ENCODE data around the gene PCNX2. TPM values are rescaled to one million over a fixed set of nuclear protein-coding genes. Genes with fewer than 3 reads are reported as not detected.

Gene PCNX2
- total and polyA plus RNA-seq, 2 of the 13 experiments (the other 11 are each of a cell fraction or from before 2014, with no cell fraction given): 0.11 to 0.42 TPM

DNA sequence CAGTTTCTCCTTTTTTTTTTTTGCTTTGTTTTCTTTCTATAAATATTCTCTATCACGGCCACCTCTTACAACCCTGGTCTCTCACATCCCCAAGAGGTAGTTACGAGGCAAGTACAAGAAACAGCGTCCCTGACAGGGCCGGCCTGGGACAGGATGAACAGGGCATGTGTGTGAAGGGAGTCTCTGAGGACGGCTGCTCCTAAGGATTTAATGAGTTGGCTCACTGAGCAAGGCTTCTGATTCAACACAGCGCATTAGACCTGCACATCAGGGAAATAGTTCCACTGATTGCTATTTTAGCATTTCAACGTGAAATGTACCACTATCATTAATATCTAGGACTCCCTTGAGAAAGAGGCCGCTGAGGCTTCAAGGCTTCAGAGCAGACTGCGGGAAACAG is 291.1 kb downstream of the PCNX2 start:
- WGBS (ENCODE audit: low lambda C conversion rate): 18% methylated on average over 8 of the region's 9 CpGs
- TF ChIP-seq ZNF432 (CRISPR knock-in tag; IDR thresholded peaks at IDR 0.05; ENCODE audit: borderline replicate concordance): no peak
- no peak for TF ChIP-seq ZFP36L2 (CRISPR knock-in tag; IDR thresholded peaks at IDR 0.05)
- TF ChIP-seq HMGXB4 (CRISPR knock-in tag; IDR thresholded peaks at IDR 0.05; ENCODE audit: borderline replicate concordance in 1 of 2, low read depth in 1 of 2): no peak
- TF ChIP-seq GATA4 (IDR thresholded peaks at IDR 0.05; ENCODE audit: borderline replicate concordance, low read depth): no peak
- no peak for TF ChIP-seq MAX (IDR thresholded peaks at IDR 0.05)
- no peak for TF ChIP-seq FOXA3 (CRISPR knock-in tag; IDR thresholded peaks at IDR 0.05)
- no peak for TF ChIP-seq ZNF674 (CRISPR knock-in tag; IDR thresholded peaks at IDR 0.05; ENCODE audit: low read depth)
- no peak for TF ChIP-seq RARA (CRISPR knock-in tag; IDR thresholded peaks at IDR 0.05)
- TF ChIP-seq, protein P1, sequence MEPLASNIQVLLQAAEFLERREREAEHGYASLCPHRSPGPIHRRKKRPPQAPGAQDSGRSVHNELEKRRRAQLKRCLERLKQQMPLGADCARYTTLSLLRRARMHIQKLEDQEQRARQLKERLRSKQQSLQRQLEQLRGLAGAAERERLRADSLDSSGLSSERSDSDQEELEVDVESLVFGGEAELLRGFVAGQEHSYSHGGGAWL (CRISPR knock-in tag; IDR thresholded peaks at IDR 0.05): no peak
- TF ChIP-seq SOX5 (CRISPR knock-in tag; IDR thresholded peaks at IDR 0.05; ENCODE audit: borderline replicate concordance): no peak
- no peak for TF ChIP-seq KAT7 (CRISPR knock-in tag; IDR thresholded peaks at IDR 0.05; ENCODE audit: borderline replicate concordance)
- TF ChIP-seq RFXANK (CRISPR knock-in tag; IDR thresholded peaks at IDR 0.05): no peak
- TF ChIP-seq TAF15 (IDR thresholded peaks at IDR 0.05; ENCODE audit: low read depth, low read length, poor library complexity, severe bottlenecking): no peak
- TF ChIP-seq PAWR (CRISPR knock-in tag; IDR thresholded peaks at IDR 0.05; ENCODE audit: borderline replicate concordance): no peak
- no peak for TF ChIP-seq ZNF552 (CRISPR knock-in tag; IDR thresholded peaks at IDR 0.05; ENCODE audit: borderline replicate concordance)
- no peak for TF ChIP-seq ZFY (CRISPR knock-in tag; IDR thresholded peaks at IDR 0.05)
- no peak for TF ChIP-seq NR3C1 (CRISPR knock-in tag; IDR thresholded peaks at IDR 0.05)
- no peak for TF ChIP-seq ZNF660 (CRISPR knock-in tag; IDR thresholded peaks at IDR 0.05; ENCODE audit: borderline replicate concordance, low read depth)
- TF ChIP-seq EED (CRISPR knock-in tag; IDR thresholded peaks at IDR 0.05): no peak
- TF ChIP-seq ZUFSP (CRISPR knock-in tag; IDR thresholded peaks at IDR 0.05; ENCODE audit: borderline replicate concordance): no peak
- Histone ChIP-seq H3K79me2 (ENCODE audit: insufficient read depth, low read length) (no peaks in the 10 kb centered on the region), H3K27me3 (ENCODE audit: control insufficient read depth in 1 of 2, insufficient read depth in 2 of 2, low read length in 2 of 2) (peaks cover 0 to 8% of the 10 kb centered on the region in 2 experiments; a peak in 2 of 5 replicates), H3K4me1 (ENCODE audit: insufficient read depth, low read length) (no peaks in the 10 kb centered on the region), H2AFZ (ENCODE audit: low read length) (no peak overlapping the region), H3K4me2 (ENCODE audit: low read depth, low read length) (no peak overlapping the region), H3K9me3 (ENCODE audit: low read length) (no peaks in the 10 kb centered on the region), H4K20me1 (ENCODE audit: insufficient read depth, low read length) (no peaks in the 10 kb centered on the region), H3K36me3 (replicated peaks in 1 of 2; ENCODE audit: control insufficient read depth in 1 of 2, insufficient read depth in 2 of 2, low read length in 2 of 2) (no peaks in the 10 kb centered on the region), H3K9ac (ENCODE audit: insufficient read depth, low read depth, low read length) (no peak overlapping the region), H3K4me3 (replicated peaks in 1 of 3; ENCODE audit: insufficient read depth in 1 of 3, low read depth in 2 of 3, low read length in 3 of 3) (no peak overlapping the region), H3K27ac (ENCODE audit: extremely low read length, insufficient read depth, low read length) (no peak overlapping the region)
- DNase-seq (ENCODE audit: low spot score): no peak
- no TSS peak for BruUV-seq (replicated peaks)
- in situ Hi-C loops (cut with HindIII; ENCODE audit: extremely low pct_ligation_motif_present, low pct_unique_long_range_greater_than_20kb) (no loop called here), intact Hi-C loops (cut with micrococcal nuclease; ENCODE audit: unreplicated experiment) (no loop called here)
- POLR2A ChIA-PET: no interaction called here
- no peak for ATAC-seq
- FAIRE-seq: no peak
- CTCF ChIA-PET (ENCODE audit: low intra/inter-chr PET ratio, low total read pairs): no interaction called here
